ENCODE measurements around the gene ACSL5.

Gene ACSL5

GRCh38 chr10:112442063-112442462 is 68.1 kb downstream of the ACSL5 start:
- Histone ChIP-seq H3K27ac (ENCODE audit: low read length) (no peak overlapping the region), H3K36me3 (ENCODE audit: control insufficient read depth in 2 of 2, insufficient read depth in 2 of 2, low read length in 2 of 2) (peaks cover 21 to 34% of the 10 kb centered on the region in 2 donors), H3K4me1 (ENCODE audit: control insufficient read depth, insufficient read depth, low read length) (peaks cover 4% of the 10 kb centered on the region), H3K27me3 (ENCODE audit: control insufficient read depth in 1 of 2, insufficient read depth in 2 of 2, low read length in 2 of 2) (no peaks in the 10 kb centered on the region), H3K9me3 (ENCODE audit: control insufficient read depth in 2 of 2, low read length in 2 of 2) (no peaks in the 10 kb centered on the region), H3K4me3 (ENCODE audit: low read length in 2 of 2) (no peak overlapping the region), H3K9ac (ENCODE audit: low read length in 2 of 2) (no peak overlapping the region)

GRCh38 chr10:112446055-112446854 is 72.3 kb downstream of the ACSL5 start:
- Histone ChIP-seq H3K4me3 (ENCODE audit: low read length in 2 of 2) (peak overlapping the region; percentile 88 to 98), H3K4me1 (ENCODE audit: control insufficient read depth, insufficient read depth, low read length) (peaks cover 9% of the 10 kb centered on the region), H3K27me3 (ENCODE audit: control insufficient read depth in 1 of 2, insufficient read depth in 2 of 2, low read length in 2 of 2) (no peaks in the 10 kb centered on the region), H3K9ac (ENCODE audit: low read length in 2 of 2) (peak overlapping the region; percentile 91 to 97), H3K27ac (ENCODE audit: low read length) (peak overlapping the region; percentile 83), H3K36me3 (ENCODE audit: control insufficient read depth in 2 of 2, insufficient read depth in 2 of 2, low read length in 2 of 2) (peaks cover 11 to 22% of the 10 kb centered on the region in 2 donors), H3K9me3 (ENCODE audit: control insufficient read depth in 2 of 2, low read length in 2 of 2) (no peaks in the 10 kb centered on the region)

- H3K4me3 ChIP-seq (ENCODE audit: low read length in 2 of 2), result peak within 1 kb of the TSS; percentile 88 to 98
- no peaks in the 10 kb centered on the region for H3K27me3 ChIP-seq (ENCODE audit: control insufficient read depth in 1 of 2, insufficient read depth in 2 of 2, low read length in 2 of 2)
- H3K9me3 ChIP-seq (ENCODE audit: control insufficient read depth in 2 of 2, low read length in 2 of 2), result no peaks in the 10 kb centered on the region
- peaks cover 8 to 19% of the 10 kb centered on the region in 2 donors for H3K36me3 ChIP-seq (ENCODE audit: control insufficient read depth in 2 of 2, insufficient read depth in 2 of 2, low read length in 2 of 2)
- peak within 1 kb of the TSS; percentile 83 for H3K27ac ChIP-seq (ENCODE audit: low read length)
- H3K4me1 ChIP-seq (ENCODE audit: control insufficient read depth, insufficient read depth, low read length), result peaks cover 9% of the 10 kb centered on the region
- H3K9ac ChIP-seq (ENCODE audit: low read length in 2 of 2), result peak within 1 kb of the TSS; percentile 91 to 97
These were observed 73.1 kb downstream of the ACSL5 start, which contains the start of the genes VTI1A and ZDHHC6 for GRCh38 chr10:112446855-112447619. VTI1A (plus strand) TSS chr10:112447215; CDS start chr10:112447374, 159 bp downstream. ZDHHC6 (minus strand) TSS chr10:112446914; CDS start chr10:112445436, 1,478 bp downstream.

DNA sequence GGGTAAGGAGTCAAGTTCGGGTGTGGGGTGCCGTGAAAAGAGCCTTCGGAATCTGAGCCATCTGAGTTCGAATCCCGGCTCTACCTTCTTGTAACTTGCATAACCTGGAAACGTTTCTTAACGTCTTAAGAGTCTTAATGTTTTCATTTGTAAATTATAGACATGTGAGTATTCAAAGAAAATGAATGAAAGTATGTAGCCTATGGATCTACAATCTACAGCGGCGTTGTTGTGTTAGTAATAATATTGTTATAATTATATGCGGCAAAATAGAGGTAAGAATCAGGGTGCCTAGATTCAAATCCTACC is 73.7 kb downstream of the ACSL5 start:
- peak overlapping the region; percentile 91 to 97 for H3K9ac ChIP-seq (ENCODE audit: low read length in 2 of 2)
- peak overlapping the region; percentile 88 to 98 for H3K4me3 ChIP-seq (ENCODE audit: low read length in 2 of 2)
- peak overlapping the region; percentile 83 for H3K27ac ChIP-seq (ENCODE audit: low read length)
- H3K9me3 ChIP-seq (ENCODE audit: control insufficient read depth in 2 of 2, low read length in 2 of 2), result no peaks in the 10 kb centered on the region
- H3K4me1 ChIP-seq (ENCODE audit: control insufficient read depth, insufficient read depth, low read length), result peaks cover 9% of the 10 kb centered on the region
- peaks cover 4 to 13% of the 10 kb centered on the region in 2 donors for H3K36me3 ChIP-seq (ENCODE audit: control insufficient read depth in 2 of 2, insufficient read depth in 2 of 2, low read length in 2 of 2)
- no peaks in the 10 kb centered on the region for H3K27me3 ChIP-seq (ENCODE audit: control insufficient read depth in 1 of 2, insufficient read depth in 2 of 2, low read length in 2 of 2)

DNA sequence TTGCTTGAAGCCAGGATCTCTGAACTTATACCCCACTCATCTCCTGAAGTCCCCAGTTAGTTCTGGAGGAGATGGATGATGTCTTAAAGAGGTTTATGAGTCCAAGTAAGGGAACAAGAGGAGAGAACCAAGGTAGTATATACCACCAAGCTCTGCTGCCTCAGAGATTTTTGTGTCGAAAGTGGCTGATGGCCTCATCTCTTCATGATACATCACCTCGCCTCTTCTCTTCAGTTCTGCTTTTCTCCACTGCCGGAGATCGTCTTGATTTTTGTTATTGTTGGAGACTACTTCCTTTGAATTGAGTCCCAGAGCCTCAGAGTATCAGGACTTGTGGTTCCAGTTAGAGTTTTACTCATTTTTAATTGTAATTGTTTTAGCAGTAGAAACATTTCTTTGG is 75.0 kb downstream of the ACSL5 start:
- H3K4me1 ChIP-seq (ENCODE audit: control insufficient read depth, insufficient read depth, low read length), result peaks cover 9% of the 10 kb centered on the region
- H3K27me3 ChIP-seq (ENCODE audit: control insufficient read depth in 1 of 2, insufficient read depth in 2 of 2, low read length in 2 of 2), result no peaks in the 10 kb centered on the region

GRCh38 chr10:112454910-112455779 is 81.2 kb downstream of the ACSL5 start:
- H3K9ac ChIP-seq (ENCODE audit: low read length in 2 of 2), result no peak overlapping the region
- H3K4me1 ChIP-seq (ENCODE audit: control insufficient read depth, insufficient read depth, low read length), result no peaks in the 10 kb centered on the region
- H3K9me3 ChIP-seq (ENCODE audit: control insufficient read depth in 2 of 2, low read length in 2 of 2), result no peaks in the 10 kb centered on the region
- H3K27me3 ChIP-seq (ENCODE audit: control insufficient read depth in 1 of 2, insufficient read depth in 2 of 2, low read length in 2 of 2), result no peaks in the 10 kb centered on the region
- no peaks in the 10 kb centered on the region for H3K36me3 ChIP-seq (ENCODE audit: control insufficient read depth in 2 of 2, insufficient read depth in 2 of 2, low read length in 2 of 2)
- H3K27ac ChIP-seq (ENCODE audit: low read length), result no peak overlapping the region
- no peak overlapping the region for H3K4me3 ChIP-seq (ENCODE audit: low read length in 2 of 2)

More for the DNA sequence above, 75.0 kb downstream of the ACSL5 start:
- Histone ChIP-seq H3K9me3 (ENCODE audit: control insufficient read depth in 2 of 2, low read length in 2 of 2) (no peaks in the 10 kb centered on the region), H3K4me3 (ENCODE audit: low read length in 2 of 2) (no peak overlapping the region), H3K27ac (ENCODE audit: low read length) (no peak overlapping the region), H3K9ac (ENCODE audit: low read length in 2 of 2) (no peak overlapping the region), H3K36me3 (ENCODE audit: control insufficient read depth in 2 of 2, insufficient read depth in 2 of 2, low read length in 2 of 2) (peaks cover 4 to 11% of the 10 kb centered on the region in 2 donors)

DNA sequence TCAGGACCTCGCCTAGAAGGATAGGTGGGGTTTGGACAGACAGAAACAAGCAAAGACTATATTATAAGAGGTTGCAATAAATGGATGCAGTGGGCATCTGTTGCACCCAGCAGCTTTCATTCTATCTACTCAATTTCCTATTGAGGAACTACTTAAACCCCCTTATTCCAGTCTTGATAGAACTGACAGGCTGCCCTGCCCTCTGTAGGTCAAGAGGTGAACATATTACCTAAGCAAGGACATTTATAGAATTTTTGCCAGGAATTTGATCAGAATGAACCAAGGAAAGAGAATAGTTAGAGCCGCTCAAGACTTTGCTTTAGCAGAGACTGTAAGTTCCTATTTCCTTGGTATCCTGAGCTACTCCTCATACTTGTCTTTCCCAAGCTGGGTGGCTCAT is 82.6 kb downstream of the ACSL5 start:
- Histone ChIP-seq H3K9me3 (ENCODE audit: control insufficient read depth in 2 of 2, low read length in 2 of 2) (no peaks in the 10 kb centered on the region), H3K36me3 (ENCODE audit: control insufficient read depth in 2 of 2, insufficient read depth in 2 of 2, low read length in 2 of 2) (peaks cover 0 to 5% of the 10 kb centered on the region in 2 donors), H3K27me3 (ENCODE audit: control insufficient read depth in 1 of 2, insufficient read depth in 2 of 2, low read length in 2 of 2) (no peaks in the 10 kb centered on the region), H3K9ac (ENCODE audit: low read length in 2 of 2) (no peak overlapping the region), H3K4me3 (ENCODE audit: low read length in 2 of 2) (no peak overlapping the region), H3K4me1 (ENCODE audit: control insufficient read depth, insufficient read depth, low read length) (no peaks in the 10 kb centered on the region), H3K27ac (ENCODE audit: low read length) (no peak overlapping the region)

GRCh38 chr10:112460366-112460765 is 86.5 kb downstream of the ACSL5 start:
- no peak overlapping the region for H3K9ac ChIP-seq (ENCODE audit: low read length in 2 of 2)
- peaks cover 4 to 12% of the 10 kb centered on the region in 2 donors for H3K36me3 ChIP-seq (ENCODE audit: control insufficient read depth in 2 of 2, insufficient read depth in 2 of 2, low read length in 2 of 2)
- H3K27ac ChIP-seq (ENCODE audit: low read length), result no peak overlapping the region
- H3K4me1 ChIP-seq (ENCODE audit: control insufficient read depth, insufficient read depth, low read length), result no peaks in the 10 kb centered on the region
- H3K9me3 ChIP-seq (ENCODE audit: control insufficient read depth in 2 of 2, low read length in 2 of 2), result no peaks in the 10 kb centered on the region
- no peak overlapping the region for H3K4me3 ChIP-seq (ENCODE audit: low read length in 2 of 2)
- no peaks in the 10 kb centered on the region for H3K27me3 ChIP-seq (ENCODE audit: control insufficient read depth in 1 of 2, insufficient read depth in 2 of 2, low read length in 2 of 2)

DNA sequence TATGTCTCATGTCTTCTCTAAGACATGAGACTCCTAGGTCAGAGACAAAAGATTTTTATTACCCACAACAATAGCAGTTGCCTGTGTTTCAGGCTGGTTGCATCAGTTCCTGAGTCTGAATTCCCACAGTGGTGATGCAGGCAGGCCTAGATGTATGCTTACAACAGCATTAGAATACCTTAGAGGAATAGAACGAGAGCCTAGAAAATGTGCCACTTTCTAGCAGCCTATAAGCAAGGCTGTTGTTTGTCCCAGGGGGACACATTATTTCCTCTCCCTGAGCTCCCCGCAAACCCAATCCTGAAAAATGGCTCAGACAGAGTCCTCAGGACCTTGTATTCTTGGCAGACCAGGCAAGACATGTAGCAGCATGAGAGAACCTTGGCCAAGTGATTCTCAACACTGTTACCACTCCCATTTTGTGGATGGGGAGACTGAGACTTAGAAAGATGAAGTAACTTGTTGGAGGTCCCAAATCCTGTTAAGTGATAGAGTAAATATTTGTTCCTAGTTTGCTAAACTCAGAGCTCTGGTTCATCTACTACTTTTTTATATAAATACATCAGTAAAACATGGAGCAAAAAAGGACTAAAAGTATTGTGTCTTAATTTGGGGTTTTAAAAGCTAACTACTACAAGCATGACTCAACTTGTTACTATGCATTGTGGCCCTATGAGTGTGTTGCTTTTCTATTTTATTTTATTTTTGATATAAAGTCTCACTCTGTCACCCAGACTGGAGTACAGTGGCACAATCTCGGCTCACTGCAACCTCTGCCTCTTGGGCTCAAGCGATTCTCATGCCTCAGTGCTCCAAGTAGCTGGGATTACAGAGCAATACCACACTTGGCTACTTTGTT is 87.3 kb downstream of the ACSL5 start:
- Histone ChIP-seq H3K27me3 (ENCODE audit: control insufficient read depth in 1 of 2, insufficient read depth in 2 of 2, low read length in 2 of 2) (no peaks in the 10 kb centered on the region), H3K4me3 (ENCODE audit: low read length in 2 of 2) (no peak overlapping the region), H3K9ac (ENCODE audit: low read length in 2 of 2) (no peak overlapping the region), H3K4me1 (ENCODE audit: control insufficient read depth, insufficient read depth, low read length) (no peaks in the 10 kb centered on the region), H3K9me3 (ENCODE audit: control insufficient read depth in 2 of 2, low read length in 2 of 2) (no peaks in the 10 kb centered on the region), H3K27ac (ENCODE audit: low read length) (no peak overlapping the region), H3K36me3 (ENCODE audit: control insufficient read depth in 2 of 2, insufficient read depth in 2 of 2, low read length in 2 of 2) (peaks cover 6 to 14% of the 10 kb centered on the region in 2 donors)

Measured in stomach smooth muscle (tissue), 2 donors.